GM21528 (cell line): ENCODE results near the gene NEMP1.
A peak's percentile ranks its signal among the peaks of the same experiment; 100 is the strongest.
"Not testable (repeated sequence)": the region's sequence is repeated elsewhere in the genome, so short reads cannot be mapped to it uniquely, and the experiment has no call there.

ENCODE experiments used
- ATAC-seq: cut with Tn5 transposase; IDR thresholded peaks from one replicate; pipeline ENCODE4 v1.9.1; 2021; ENCODE audit warnings: mild to moderate bottlenecking, moderate library complexity; ENCODE audit not compliant: unreplicated experiment, low FRiP score

NEMP1 gene

DNA sequence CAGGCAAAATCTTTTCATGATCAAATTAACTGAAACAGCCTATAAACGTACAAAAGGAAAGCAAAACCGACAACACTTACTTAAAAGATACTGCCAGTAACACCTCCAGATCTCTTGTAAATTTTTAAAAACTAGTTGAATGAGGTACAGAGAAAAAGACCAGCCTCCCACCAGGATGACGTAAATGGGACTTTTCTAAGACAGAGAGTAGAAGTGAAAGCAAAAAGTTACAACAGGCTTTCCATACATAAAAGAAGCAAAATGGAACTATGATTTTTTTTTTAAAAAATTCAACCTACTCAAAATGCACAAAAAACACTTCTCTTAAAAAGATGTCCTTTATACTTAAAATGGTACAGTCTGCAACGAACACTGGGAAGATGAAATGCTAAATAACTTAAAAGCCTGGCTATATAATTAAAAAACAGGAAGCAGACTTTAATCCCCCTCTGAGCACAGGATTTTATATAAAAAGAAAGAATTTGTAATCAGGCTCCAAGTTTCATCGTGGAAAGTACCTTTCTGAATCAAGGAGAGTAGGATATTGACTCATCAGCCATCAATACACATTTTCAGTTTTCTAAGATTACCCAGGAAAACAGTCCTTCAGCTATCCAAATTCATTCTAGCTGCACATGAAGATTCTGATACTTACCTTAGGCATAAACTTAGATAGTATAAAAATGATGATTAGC, 14.5 kb downstream of the NEMP1 start:
- peak; percentile 65 for ATAC-seq

DNA sequence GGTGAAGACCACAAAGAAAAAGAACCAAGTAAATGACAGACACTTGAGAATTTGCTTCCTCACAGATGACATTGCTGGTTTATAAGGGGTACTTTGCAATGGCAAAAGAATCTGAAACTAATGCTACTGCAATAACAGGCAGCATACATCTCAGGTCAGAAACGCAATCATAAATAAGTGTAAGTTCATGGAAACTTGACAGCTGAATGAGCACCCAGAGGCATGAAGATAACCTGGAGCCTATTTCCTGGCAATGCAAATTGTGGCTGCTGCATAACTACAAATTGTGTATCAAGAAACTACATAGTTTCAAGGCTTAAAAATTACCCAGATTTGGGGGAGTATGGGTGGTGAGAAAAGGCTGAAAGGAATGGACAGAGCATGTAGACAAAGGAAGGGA, 20.1 kb downstream of the NEMP1 start:
- no peak for ATAC-seq

DNA sequence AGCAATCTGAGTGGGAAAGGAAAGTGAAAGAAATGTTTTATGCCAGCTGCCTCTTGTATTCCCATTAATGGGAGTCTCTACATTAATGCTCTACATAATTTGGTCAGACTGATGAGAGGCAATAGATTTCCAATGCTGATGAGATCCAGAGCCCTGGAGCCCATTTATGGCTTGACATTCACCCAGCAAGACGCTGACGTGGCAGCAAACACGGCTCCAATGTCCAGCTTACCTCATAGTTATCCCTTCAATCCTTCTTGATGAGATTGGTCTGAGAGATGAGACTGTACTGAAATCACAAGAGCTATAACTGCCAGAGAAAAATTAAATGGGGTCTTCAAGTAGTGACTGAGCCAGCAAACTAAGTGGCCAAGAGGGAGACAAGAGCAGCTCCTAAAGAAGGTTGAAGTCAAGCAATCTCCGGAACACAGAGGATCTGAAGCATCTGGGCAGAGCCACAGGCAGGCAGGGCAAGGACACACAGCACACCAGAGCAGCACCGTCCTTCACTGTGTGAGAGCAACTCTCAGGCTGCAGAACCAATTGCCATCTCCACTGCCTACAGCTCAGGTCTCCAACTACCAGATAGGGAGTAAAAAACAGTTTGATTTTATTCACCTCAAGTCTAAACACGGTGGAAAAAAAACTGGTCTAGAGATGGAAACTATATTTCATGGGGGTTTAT, 21.4 kb downstream of the NEMP1 start:
- no peak for ATAC-seq

DNA sequence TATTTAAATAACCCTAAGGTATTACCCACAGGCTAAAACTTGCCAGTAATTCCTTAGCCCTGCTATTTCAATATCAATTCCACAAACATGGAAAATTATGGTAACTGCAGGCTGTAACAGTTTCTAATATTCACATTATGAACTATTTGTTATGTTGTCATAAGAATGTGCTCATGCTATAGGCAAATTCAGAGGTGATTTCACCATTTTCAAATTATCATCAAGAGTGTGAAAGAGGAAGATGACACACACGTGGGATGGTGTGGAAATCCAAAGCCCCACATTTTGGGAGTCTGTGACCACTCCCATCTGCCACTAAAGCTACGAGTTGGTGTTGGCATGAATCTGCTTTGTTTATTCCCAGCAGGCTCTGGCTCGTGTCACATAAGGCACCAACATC, 22.8 kb downstream of the NEMP1 start:
- no peak for ATAC-seq

GRCh38 chr12:57053901-57054300, 24.7 kb downstream of the NEMP1 start:
- ATAC-seq, result not testable (repeated sequence)

GRCh38 chr12:57053146-57053545, 25.4 kb downstream of the NEMP1 start:
- ATAC-seq, result not testable (repeated sequence)

- ATAC-seq, result no peak
These were observed 27.6 kb downstream of the NEMP1 start for GRCh38 chr12:57051011-57051410.

DNA sequence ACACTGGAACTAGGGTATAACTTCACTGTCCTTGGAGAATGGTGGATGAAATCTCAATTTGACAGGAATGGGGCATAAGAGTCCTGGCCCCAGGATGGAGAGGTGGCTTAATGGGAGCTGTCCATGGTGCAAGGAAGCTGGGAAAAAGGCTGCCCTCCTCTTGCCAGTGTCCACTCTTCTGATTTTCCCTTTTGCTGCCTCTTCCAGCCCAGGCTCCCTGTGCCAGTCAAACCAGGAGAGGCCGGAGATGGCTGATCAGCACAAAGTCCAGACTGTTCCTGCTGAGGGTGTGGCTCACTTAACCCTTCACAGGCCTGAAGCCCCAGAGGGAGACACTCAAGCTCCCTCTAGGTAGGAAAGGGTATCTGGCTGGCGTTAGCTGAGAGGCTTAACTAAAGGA, 28.7 kb downstream of the NEMP1 start, which contains the start of gene MYO1A:
Gene MYO1A, minus strand, starts transcription at position 240 of the 400 bp plus-strand sequence. CDS start 1,806 bp downstream, outside the sequence.
- ATAC-seq, result no peak

DNA sequence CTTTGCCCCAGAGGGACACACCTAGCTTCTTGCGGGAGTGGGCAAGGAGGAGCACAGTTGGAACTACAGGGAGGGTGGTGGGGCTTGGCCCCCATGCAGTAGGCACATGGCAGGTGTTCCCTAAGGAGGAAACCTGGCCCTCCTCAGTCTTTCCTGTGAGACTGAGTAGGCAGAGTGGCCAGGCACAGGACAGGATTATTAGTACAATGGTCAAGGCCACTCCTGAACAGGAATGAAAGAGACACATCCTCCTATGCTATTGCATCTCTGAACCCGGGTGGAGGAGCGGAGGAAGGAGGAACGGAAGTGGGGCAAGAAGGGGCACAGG, 29.5 kb downstream of the NEMP1 start:
- ATAC-seq, result no peak

DNA sequence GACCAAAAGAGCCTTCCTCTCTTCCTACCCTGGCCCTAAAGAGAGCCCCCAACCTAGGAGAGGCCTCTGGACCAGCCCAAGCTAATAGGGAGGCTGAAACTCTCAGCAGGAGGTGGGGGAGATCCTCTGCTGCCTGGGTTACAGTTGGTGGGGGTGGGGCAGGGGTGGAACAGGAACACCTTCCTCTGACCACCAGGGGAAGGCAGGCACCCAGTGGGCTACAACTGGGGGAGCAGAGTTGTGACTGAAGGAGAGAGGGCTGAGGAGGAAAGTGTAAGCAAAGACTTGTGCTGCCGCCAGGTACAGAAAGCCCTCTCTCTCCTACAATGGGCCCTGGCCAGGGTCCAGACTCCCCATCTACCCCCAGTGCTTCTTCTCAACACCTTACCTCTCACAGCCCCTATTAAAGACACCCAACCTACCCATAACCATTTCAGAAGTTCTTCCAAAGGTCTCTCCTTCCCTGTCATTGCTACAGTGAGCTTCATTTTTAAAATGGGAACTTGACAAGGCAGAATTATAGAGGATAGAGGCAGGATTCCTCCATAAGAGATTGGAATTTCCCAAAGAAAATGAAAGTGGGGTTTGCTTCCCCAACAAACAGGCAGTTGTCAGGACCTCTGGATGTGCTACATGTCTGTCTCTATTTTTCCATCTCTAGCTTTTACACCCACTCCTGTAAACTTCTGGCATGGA, 30.0 kb downstream of the NEMP1 start:
- ATAC-seq, result no peak

- no peak for ATAC-seq
These were observed 30.6 kb downstream of the NEMP1 start for GRCh38 chr12:57047981-57048380.

GRCh38 chr12:57046947-57047890, 31.4 kb downstream of the NEMP1 start:
- ATAC-seq, result no peak

- ATAC-seq, result no peak
These were observed 32.4 kb downstream of the NEMP1 start for GRCh38 chr12:57046086-57046791.

DNA sequence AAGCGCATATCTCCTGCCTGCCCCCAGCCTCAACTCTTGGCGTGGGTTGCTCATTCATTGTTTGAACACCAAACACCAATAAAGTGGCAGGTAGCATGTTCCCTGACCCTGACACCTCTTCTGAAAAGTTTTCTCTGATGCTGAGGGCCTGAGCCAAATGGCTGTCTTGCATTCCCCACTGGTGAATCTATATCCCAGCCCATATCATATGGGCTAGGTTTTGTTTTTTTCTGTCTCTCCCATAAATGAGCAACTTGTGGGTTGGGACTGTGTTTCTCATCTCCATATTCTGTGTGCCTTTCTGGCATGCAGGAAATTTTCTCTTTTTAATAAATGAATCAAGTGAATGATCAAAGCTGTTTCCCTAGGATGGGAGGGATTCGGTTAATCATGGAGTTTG, 33.7 kb downstream of the NEMP1 start:
- ATAC-seq, result no peak

DNA sequence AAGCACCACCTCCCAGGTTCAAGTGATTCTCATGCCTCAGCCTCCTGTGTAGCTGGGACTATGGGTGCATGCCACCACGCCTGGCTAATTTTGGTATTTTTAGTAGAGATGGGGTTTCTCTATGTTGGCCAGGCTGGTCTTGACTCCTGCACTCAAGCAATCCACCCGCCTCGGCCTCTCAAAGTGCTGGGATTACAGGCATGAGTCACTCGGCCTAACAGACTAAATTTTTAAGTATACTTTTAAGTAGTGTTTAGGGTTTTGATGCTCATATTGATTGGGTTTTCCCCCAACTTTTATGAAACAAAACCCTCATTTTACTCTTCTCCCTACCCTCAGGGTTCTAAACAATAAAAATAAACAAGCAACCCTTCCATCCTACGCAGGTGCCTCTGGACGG, 34.1 kb downstream of the NEMP1 start:
- no peak for ATAC-seq

GRCh38 chr12:57042695-57043094, 35.9 kb downstream of the NEMP1 start:
- no peak for ATAC-seq

DNA sequence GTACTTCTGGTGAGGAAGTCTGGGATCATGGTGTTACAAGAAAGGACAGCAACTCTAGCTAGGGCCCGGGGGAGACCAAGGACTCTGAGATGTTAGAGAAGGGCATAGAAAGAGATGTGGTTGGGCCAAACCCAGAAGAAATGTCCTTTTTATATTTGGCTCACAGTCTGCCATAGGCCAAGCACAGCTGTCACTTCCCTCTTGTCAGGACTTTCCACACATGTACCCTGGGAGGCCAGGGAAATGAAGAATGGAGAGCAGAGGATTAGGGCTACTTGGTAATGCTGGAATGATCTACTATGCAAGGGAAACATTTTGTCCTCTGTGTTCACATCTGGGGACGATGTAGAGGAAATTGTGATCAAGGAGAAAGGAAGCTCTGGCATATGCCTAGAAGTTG, 37.8 kb downstream of the NEMP1 start:
- ATAC-seq, result no peak

DNA sequence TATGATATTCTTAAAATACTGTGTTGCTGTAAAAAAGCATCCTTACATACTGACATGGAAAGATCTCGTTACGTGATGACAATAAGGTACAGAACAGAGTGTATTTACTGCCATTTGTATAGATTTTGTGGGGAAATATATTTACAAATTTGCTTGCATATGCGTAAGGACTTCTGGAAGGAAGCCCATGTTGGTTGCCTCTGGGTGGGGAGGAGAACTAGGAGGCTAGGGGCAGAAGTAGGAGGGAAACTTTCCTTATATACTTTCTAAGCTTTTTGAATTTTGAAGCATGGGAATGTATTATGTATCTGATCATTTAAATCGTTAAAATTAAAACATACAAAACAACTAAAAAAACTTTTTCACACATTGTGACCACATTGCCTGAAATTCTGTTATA, 38.4 kb downstream of the NEMP1 start:
- no peak for ATAC-seq

DNA sequence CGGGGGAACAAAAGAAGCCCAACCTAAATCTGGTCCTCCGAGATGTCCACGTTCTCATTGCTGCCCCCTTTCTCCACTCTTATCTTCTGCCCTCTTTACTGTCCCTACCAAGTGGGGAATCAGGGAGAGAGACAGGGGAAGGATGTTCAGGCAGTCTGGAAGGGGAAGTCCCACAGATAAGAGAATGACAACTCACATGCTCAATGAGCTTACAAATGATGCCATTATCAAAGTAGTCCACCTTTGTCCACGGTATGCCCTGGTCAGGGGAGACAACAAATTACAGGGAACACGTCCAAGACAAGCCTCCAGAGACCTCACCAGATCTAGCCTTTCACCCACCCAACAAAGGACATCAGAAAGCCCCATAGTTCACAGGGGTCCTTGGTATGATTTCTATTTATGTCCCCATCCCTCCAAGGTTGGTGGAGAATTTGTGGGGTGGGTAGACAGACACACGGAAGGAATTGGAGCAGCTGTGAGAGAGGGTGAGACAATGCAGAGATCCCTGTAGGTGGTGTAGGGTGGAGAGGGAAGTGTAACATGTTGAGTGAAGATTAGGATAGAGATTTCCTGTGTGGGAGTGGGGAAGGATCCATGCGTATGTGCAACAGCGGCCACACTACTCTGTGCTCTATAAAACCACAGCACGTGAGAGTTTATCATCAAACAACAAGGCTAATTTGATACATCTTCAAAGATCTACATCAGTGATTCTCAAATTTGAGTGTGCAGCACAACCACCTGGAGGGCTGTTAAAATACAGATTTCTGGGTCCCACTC, 39.4 kb downstream of the NEMP1 start:
- ATAC-seq, result no peak
